Naive thymus-derived CD4-positive, alpha-beta T cell (primary cell): Measurements from ENCODE around the gene POLR2H. TPM values are rescaled to one million over a fixed set of nuclear protein-coding genes. Genes with fewer than 3 reads are reported as not detected.
A peak's percentile ranks its signal among the peaks of the same experiment; 100 is the strongest.
"Not testable (repeated sequence)": the region's sequence is repeated elsewhere in the genome, so short reads cannot be mapped to it uniquely, and the experiment has no call there.

Experiments
- ATAC-seq: fragments of 150-1000 bp; cut with Tn5 transposase; 2 replicates; pipeline ENCODE4 v1.10.0; 2021; ENCODE audit warnings: mild to moderate bottlenecking, moderate library complexity
- CTCF ChIA-PET: fragments of 350-600 bp; sonication (Branson Sonifier 250); formaldehyde crosslinking; loops from one replicate; lab custom pipeline; 2021; ENCODE audit warnings: antibody characterized with exemption; lab: Charles Lee
- POLR2A ChIA-PET: fragments of 350-600 bp; sonication (Branson Sonifier 250); formaldehyde crosslinking; loops from one replicate; lab custom pipeline; 2021; ENCODE audit warnings: antibody characterized with exemption, inconsistent platforms; lab: Charles Lee
- DNase-seq, 9 donors: peaks; one replicate each; pipeline versions ENCODE4 v3.0.0 to v3.0.0-alpha.2; 2020 to 2022; ENCODE audit warnings: mixed read lengths in 1 of 9
- H3K27ac ChIP-seq: one replicate; pipeline ENCODE4 v1.7.0; 2013; ENCODE audit warnings: mild to moderate bottlenecking, low read depth, low read length, moderate library complexity
- H3K27me3 ChIP-seq, 2 donors: one replicate each; pipeline ENCODE4 v1.7.0; 2013; ENCODE audit warnings: low read length in 2 of 2, mild to moderate bottlenecking in 2 of 2, moderate library complexity in 2 of 2; ENCODE audit not compliant: control insufficient read depth in 2 of 2, insufficient read depth in 2 of 2
- H3K36me3 ChIP-seq, 3 experiments: 1 replicate in 2 of 3; 2 replicates in 1 of 3; pipeline ENCODE4 v1.7.0; 2013; ENCODE audit warnings: low read length in 3 of 3, mild to moderate bottlenecking in 3 of 3, moderate library complexity in 1 of 3; ENCODE audit not compliant: insufficient read depth in 3 of 3, control insufficient read depth in 2 of 3
- H3K4me1 ChIP-seq, 2 donors: one replicate each; pipeline ENCODE4 v1.7.0; 2013; ENCODE audit warnings: low read length in 2 of 2, mild to moderate bottlenecking in 2 of 2, moderate library complexity in 1 of 2; ENCODE audit not compliant: control insufficient read depth in 2 of 2, insufficient read depth in 2 of 2
- H3K4me3 ChIP-seq: 2 replicates; pipeline ENCODE4 v1.7.0; 2013; ENCODE audit warnings: mild to moderate bottlenecking, low read length
- H3K9me3 ChIP-seq, 3 experiments: 1 replicate in 2 of 3; 2 replicates in 1 of 3; pipeline ENCODE4 v1.7.0; 2013; ENCODE audit warnings: low read length in 3 of 3; ENCODE audit not compliant: control insufficient read depth in 2 of 3
- H3K27ac Mint-ChIP-seq, 9 donors: one replicate each; pipeline ENCODE4 v1.8.0; 2020 to 2022; ENCODE audit warnings: mixed read lengths in 9 of 9, mild to moderate bottlenecking in 8 of 9, moderate library complexity in 5 of 9, inconsistent platforms in 2 of 9
- H3K27me3 Mint-ChIP-seq, 5 donors: one replicate each; pipeline ENCODE4 v1.8.0; 2021 to 2022; ENCODE audit warnings: mixed read lengths in 5 of 5, mild to moderate bottlenecking in 1 of 5
- H3K36me3 Mint-ChIP-seq, 5 donors: one replicate each; pipeline ENCODE4 v1.8.0; 2020 to 2022; ENCODE audit warnings: mixed read lengths in 5 of 5, mild to moderate bottlenecking in 3 of 5, inconsistent platforms in 1 of 5
- H3K4me1 Mint-ChIP-seq, 7 donors: one replicate each; pipeline ENCODE4 v1.8.0; 2020 to 2022; ENCODE audit warnings: mixed read lengths in 7 of 7, mild to moderate bottlenecking in 3 of 7, inconsistent platforms in 1 of 7
- H3K4me3 Mint-ChIP-seq, 10 donors: one replicate each; pipeline ENCODE4 v1.8.0; 2020 to 2022; ENCODE audit warnings: mild to moderate bottlenecking in 10 of 10, mixed read lengths in 10 of 10, moderate library complexity in 6 of 10, inconsistent platforms in 2 of 10
- H3K9me3 Mint-ChIP-seq, 11 donors: one replicate each; pipeline ENCODE4 v1.8.0; 2020 to 2022; ENCODE audit warnings: mixed read lengths in 11 of 11, mild to moderate bottlenecking in 4 of 11, inconsistent platforms in 1 of 11, moderate library complexity in 1 of 11
- intact Hi-C, 2 donors: fragments of 100-400 bp; cut with micrococcal nuclease; formaldehyde crosslinking; loops; one replicate each; pipeline ENCODE4 v1.15.1; 2023
- polyA plus RNA-seq, 2 donors: library from polyadenylated mRNA; unstranded; fragments of 300-500 nt; fragmentation: Illumina TruSeq; gene quantifications; one replicate each; pipeline ENCODE4 v1.2.3, GENCODE V29; 2021
- total RNA-seq, 6 experiments: library from RNA in 5 of 6; stranded (reverse) in 5 of 6; gene quantifications; 1 replicate in 5 of 6; 2 replicates in 1 of 6; pipeline ENCODE4 v1.2.3 and lab custom pipeline; 2021 to 2026

Gene POLR2H
- total and polyA plus RNA-seq, 7 experiments from 2014 or later = 34.9 to 112 (median 60.1) TPM

GRCh38 chr3:184337399-184337714 lies 24.2 kb upstream of the POLR2H start, which contains the start of gene FAM131A:
Gene FAM131A (plus strand): TSS chr3:184337600. CDS start chr3:184337631, 31 bp downstream.
- H3K4me3 ChIP-seq = peak within 1 kb of the TSS; percentile 66
- peaks cover 2 to 30% (median 9%) of the 10 kb centered on the region in 3 experiments for H3K36me3 ChIP-seq
- DNase-seq = no peak
- ATAC-seq = no peak
- H3K4me1 ChIP-seq = peaks cover 8 to 10% of the 10 kb centered on the region in 2 donors
- ChIA-PET CTCF (interaction anchor here (0.5 to 0.9 kb wide), 4 partner anchors 100 to 441 kb away, joined by 3 to 4 read pairs (median 4); no protein-coding TSS in a partner anchor), POLR2A (interaction anchor here (0.7 kb wide), 1 partner anchor 22 kb away, joined by 3 read pairs; no protein-coding TSS in a partner anchor)
- H3K4me1 Mint-ChIP-seq = peaks cover 18 to 58% (median 25%) of the 10 kb centered on the region in 7 donors
- H3K36me3 Mint-ChIP-seq = peaks cover 0 to 11% (median 5%) of the 10 kb centered on the region in 5 donors
- peak within 1 kb of the TSS; percentile 88 to 96 (median 92) for H3K4me3 Mint-ChIP-seq
- H3K9me3 Mint-ChIP-seq = peaks cover 0 to 3% (median 0%) of the 10 kb centered on the region in 11 donors
- no peaks in the 10 kb centered on the region for H3K27me3 ChIP-seq
- H3K27me3 Mint-ChIP-seq = no peaks in the 10 kb centered on the region
- H3K9me3 ChIP-seq = no peaks in the 10 kb centered on the region
- intact Hi-C loops = no loop called here
- peak within 1 kb of the TSS; percentile 71 to 97 (median 91) for H3K27ac Mint-ChIP-seq
- H3K27ac ChIP-seq = peak within 1 kb of the TSS; percentile 96

DNA sequence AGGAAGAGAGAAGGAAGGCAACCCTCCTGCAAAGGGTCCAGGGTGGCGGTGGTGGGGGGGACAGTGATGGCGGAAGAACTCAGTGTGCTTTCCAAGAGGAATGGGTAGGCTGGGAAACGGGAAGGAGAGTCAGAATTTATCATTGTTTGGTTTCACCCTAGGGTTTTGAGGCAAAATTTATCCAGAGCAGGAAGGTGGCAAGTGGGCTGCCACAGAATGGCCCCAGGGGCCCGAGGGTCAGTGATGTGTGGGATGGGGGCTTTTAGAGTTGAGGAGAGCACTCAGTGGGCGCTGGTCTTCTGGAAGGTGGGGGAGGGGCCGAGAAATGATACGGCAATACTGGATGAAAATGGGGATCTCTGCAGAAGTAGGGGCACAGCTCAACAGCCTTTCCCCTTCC lies 23.5 kb upstream of the POLR2H start:
- DNase-seq = no peak
- no peak for ATAC-seq
- peaks cover 0 to 3% (median 0%) of the 10 kb centered on the region in 11 donors for H3K9me3 Mint-ChIP-seq
- POLR2A ChIA-PET = no interaction called here
- CTCF ChIA-PET = interaction anchor here (0.9 kb wide), 1 partner anchor 206 kb away, joined by 4 read pairs; no protein-coding TSS in a partner anchor
- H3K4me1 ChIP-seq = peaks cover 8 to 10% of the 10 kb centered on the region in 2 donors
- H3K4me1 Mint-ChIP-seq = peaks cover 18 to 52% (median 25%) of the 10 kb centered on the region in 7 donors
- H3K9me3 ChIP-seq = no peaks in the 10 kb centered on the region
- no peak overlapping the region for H3K4me3 ChIP-seq
- H3K36me3 Mint-ChIP-seq = peaks cover 0 to 7% (median 1%) of the 10 kb centered on the region in 5 donors
- H3K27me3 ChIP-seq = no peaks in the 10 kb centered on the region
- H3K27ac Mint-ChIP-seq = peak overlapping the region in 3 of 9 donors; percentile 48 to 97 (median 51)
- no peak overlapping the region for H3K27ac ChIP-seq
- intact Hi-C loops = no loop called here
- H3K27me3 Mint-ChIP-seq = no peaks in the 10 kb centered on the region
- peak overlapping the region; percentile 0 to 93 (median 42) for H3K4me3 Mint-ChIP-seq
- peaks cover 0 to 30% (median 3%) of the 10 kb centered on the region in 3 experiments for H3K36me3 ChIP-seq

- POLR2A ChIA-PET = no interaction called here
- peaks cover 0 to 3% (median 0%) of the 10 kb centered on the region in 11 donors for H3K9me3 Mint-ChIP-seq
- ATAC-seq = no peak
- Histone ChIP-seq H3K36me3 (peaks cover 0 to 30% (median 0%) of the 10 kb centered on the region in 3 experiments), H3K27me3 (no peaks in the 10 kb centered on the region), H3K4me1 (peaks cover 8 to 10% of the 10 kb centered on the region in 2 donors), H3K4me3 (no peak overlapping the region), H3K27ac (no peak overlapping the region), H3K9me3 (no peaks in the 10 kb centered on the region)
- peaks cover 18 to 47% (median 25%) of the 10 kb centered on the region in 7 donors for H3K4me1 Mint-ChIP-seq
- CTCF ChIA-PET = no interaction called here
- peak overlapping the region in 3 of 10 donors; percentile 11 to 57 (median 16) for H3K4me3 Mint-ChIP-seq
- intact Hi-C loops = no loop called here
- H3K27me3 Mint-ChIP-seq = no peaks in the 10 kb centered on the region
- H3K27ac Mint-ChIP-seq = peak overlapping the region in 1 of 9 donors; percentile 97
- H3K36me3 Mint-ChIP-seq = peaks cover 0 to 7% (median 0%) of the 10 kb centered on the region in 5 donors
- no peak for DNase-seq
Measured at GRCh38 chr3:184338511-184338945, 23.0 kb upstream of the POLR2H start.

GRCh38 chr3:184339001-184339400 lies 22.5 kb upstream of the POLR2H start:
- Mint-ChIP-seq H3K27me3 (no peaks in the 10 kb centered on the region), H3K9me3 (peaks cover 0 to 3% (median 0%) of the 10 kb centered on the region in 11 donors), H3K4me3 (peak overlapping the region in 3 of 10 donors; percentile 11 to 32 (median 16)), H3K27ac (peak overlapping the region in 1 of 9 donors; percentile 70), H3K36me3 (peaks cover 0 to 8% (median 0%) of the 10 kb centered on the region in 5 donors), H3K4me1 (peaks cover 18 to 42% (median 25%) of the 10 kb centered on the region in 7 donors)
- POLR2A ChIA-PET = no interaction called here
- no peaks in the 10 kb centered on the region for H3K9me3 ChIP-seq
- ATAC-seq (no peak), DNase-seq (no peak)
- intact Hi-C loops = no loop called here
- CTCF ChIA-PET = no interaction called here
- no peaks in the 10 kb centered on the region for H3K27me3 ChIP-seq
- H3K4me3 ChIP-seq = no peak overlapping the region
- H3K4me1 ChIP-seq = peaks cover 8 to 10% of the 10 kb centered on the region in 2 donors
- peaks cover 0 to 27% (median 0%) of the 10 kb centered on the region in 3 experiments for H3K36me3 ChIP-seq
- H3K27ac ChIP-seq = no peak overlapping the region

- H3K27me3 Mint-ChIP-seq, H3K4me3 Mint-ChIP-seq, H3K9me3 Mint-ChIP-seq, DNase-seq, ATAC-seq, H3K4me3 ChIP-seq, intact Hi-C loops, H3K9me3 ChIP-seq, H3K27ac ChIP-seq, H3K36me3 Mint-ChIP-seq, H3K4me1 ChIP-seq, POLR2A ChIA-PET, H3K27ac Mint-ChIP-seq, H3K27me3 ChIP-seq, CTCF ChIA-PET: not testable (repeated sequence)
- H3K36me3 ChIP-seq = peaks cover 0 to 28% (median 0%) of the 10 kb centered on the region in 3 experiments
- H3K4me1 Mint-ChIP-seq = peaks cover 18 to 37% (median 25%) of the 10 kb centered on the region in 7 donors
Measured at GRCh38 chr3:184339451-184340135, 21.9 kb upstream of the POLR2H start.

- no peak overlapping the region for H3K4me3 Mint-ChIP-seq
- Histone ChIP-seq H3K9me3 (no peaks in the 10 kb centered on the region), H3K4me1 (peaks cover under 1 to 4% of the 10 kb centered on the region in 2 donors), H3K27me3 (no peaks in the 10 kb centered on the region), H3K27ac (no peak overlapping the region), H3K4me3 (no peak overlapping the region), H3K36me3 (peaks cover 0 to 24% (median 0%) of the 10 kb centered on the region in 3 experiments)
- H3K4me1 Mint-ChIP-seq = peaks cover 11 to 23% (median 15%) of the 10 kb centered on the region in 7 donors
- no peaks in the 10 kb centered on the region for H3K27me3 Mint-ChIP-seq
- CTCF ChIA-PET = no interaction called here
- intact Hi-C loops = no loop called here
- H3K36me3 Mint-ChIP-seq = peaks cover 0 to 8% (median 0%) of the 10 kb centered on the region in 5 donors
- no peak for DNase-seq
- no peaks in the 10 kb centered on the region for H3K9me3 Mint-ChIP-seq
- H3K27ac Mint-ChIP-seq = no peak overlapping the region
- no peak for ATAC-seq
- POLR2A ChIA-PET = interaction anchor here (0.6 kb wide), 1 partner anchor 15 kb away, joined by 3 read pairs; no protein-coding TSS in a partner anchor
Measured at GRCh38 chr3:184341925-184342324, 19.6 kb upstream of the POLR2H start.
